NCI-H446 (cell line): Measurements from ENCODE around the gene COL19A1.
A peak's percentile ranks its signal among the peaks of the same experiment; 100 is the strongest.

Experiments
- DNase-seq, 2 experiments: peaks; one replicate each; lab custom pipeline; 2025; lab: John Stamatoyannopoulos, UW

Gene COL19A1

DNA sequence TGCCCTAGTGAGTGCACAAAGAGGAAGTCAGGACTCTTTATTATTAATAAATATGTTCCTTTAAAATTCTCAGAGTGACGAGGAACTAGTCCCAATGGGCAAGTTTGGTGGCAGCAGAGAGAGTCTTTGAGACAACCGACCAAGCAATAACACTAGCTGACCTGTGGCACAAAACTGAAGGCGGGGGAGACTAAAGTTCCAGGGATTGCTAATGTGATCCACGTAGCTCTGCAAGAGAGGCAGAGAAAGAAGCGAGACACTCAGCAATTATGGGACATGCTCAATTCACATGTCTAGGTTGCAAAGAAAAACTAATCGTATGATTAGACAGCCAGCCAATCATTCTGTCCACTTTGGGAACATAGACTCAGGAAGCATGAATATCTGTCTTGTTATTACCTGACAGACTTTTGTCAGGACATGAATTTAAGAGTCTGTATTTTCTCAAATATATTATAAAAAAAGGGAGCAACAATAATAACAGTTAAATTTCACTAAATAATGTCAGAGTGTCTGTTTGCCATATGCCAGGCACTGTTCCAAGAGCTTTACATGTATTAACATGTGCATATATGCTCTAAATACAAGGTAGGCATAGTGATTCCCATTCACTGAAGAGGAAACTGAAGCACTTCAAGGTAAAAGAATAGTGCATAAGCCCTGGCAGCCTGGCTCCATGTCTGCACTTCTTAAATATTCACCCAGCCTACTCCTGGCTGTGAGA is 355.5 kb downstream of the COL19A1 start:
- DNase-seq = no peak

DNA sequence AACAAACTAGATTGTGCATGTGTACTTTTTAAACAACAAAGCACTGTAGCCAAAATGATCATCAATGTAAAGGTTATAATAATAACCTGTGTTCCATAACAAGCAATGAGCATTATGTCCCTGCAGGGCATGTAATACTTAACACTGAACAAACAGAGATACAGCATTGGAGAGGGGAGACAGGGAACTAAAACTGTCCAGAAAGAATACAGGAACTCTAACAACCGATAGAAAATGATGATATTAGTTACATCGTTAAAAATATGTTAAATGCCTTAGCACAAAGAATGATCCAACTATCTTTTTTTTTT is 356.0 kb downstream of the COL19A1 start:
- DNase-seq = no peak

DNA sequence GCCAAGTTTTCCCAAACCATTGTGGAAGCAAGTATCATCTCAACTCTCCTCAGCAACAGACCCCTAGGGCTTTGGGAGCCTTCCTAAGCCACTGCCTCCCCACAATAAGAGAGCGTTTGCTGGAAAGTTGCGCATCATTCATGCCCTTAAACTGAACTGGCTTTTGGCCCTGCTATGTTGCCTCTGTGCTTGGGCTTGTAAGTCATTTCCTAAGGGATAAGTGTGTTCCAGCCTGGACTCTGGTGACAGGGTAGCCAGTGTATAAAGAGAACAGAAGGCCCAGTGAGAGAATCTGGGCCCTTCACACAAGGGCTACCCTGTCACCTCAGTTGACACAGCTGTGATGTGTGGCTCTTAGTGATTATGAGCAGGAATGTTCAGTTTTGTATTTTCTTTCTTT is 358.7 kb downstream of the COL19A1 start:
- DNase-seq = peak; percentile 61 to 76

DNA sequence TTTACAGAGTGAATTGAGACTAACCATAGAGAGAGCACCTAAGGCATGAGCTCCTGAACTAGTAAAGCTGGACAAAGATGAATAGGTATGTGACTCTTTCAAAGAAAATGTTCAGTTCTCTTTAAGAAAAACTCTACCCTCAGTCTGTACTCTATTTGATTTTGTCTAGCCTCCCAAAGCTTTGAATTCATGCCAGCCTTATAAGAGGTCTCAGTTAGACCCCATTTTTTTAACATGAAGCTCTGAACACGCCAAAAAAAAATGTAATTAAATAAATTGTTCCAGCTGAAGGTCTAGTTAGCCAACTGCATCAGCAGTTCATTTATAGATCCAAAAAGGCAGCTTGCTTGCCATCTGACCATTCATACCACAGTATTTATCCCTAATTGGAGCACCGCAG is 365.0 kb downstream of the COL19A1 start:
- peak; percentile 74 to 94 for DNase-seq

DNA sequence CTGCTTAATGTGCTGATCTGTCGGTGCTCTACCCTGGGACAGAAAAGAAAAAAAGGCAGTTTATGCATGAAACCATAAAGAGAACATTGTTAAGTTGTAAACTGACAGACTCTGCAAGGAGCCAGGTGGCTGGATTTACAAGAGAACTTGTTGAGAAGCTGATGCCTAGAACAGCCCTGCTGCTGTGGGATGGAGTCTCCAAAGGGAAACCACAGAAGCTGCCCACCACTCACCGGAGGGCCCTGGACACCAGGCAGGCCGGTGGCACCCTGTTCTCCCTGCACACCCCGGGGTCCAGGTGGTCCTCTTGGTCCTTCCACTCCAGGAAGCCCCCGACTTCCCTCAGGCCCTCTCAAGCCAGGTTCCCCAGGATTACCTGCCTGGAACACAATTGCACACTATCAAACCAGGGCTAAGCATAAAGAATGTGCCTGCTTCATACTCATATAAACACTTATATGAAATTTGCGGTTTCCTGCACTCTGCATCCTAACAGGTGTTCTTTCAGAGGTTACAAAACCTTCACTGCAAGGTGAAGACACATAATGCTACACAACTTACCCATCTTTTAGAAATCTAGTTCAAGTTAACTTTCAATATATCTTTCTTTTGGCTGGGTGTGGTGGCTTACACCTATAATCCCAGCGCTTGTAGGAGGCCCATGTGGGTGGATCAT is 368.3 kb downstream of the COL19A1 start:
- no peak for DNase-seq

DNA sequence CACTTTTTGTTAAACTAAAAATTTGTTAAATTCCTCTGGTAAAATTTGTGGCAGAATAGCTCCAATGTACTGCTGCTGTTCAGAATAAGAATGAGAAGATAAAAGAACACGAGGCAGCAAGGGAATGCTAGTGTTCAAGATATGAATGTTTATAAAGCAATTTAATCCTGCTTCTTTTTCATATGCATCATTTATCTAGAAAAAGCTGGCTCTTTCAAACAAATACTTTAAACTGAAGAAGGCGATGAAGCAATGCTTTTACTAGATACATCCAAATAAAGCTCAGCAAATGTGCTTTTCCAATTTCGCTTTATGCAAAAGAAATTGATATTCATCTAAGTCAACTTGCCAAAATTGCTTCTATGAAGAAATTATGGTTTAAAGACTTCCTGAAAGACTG is 370.0 kb downstream of the COL19A1 start:
- DNase-seq = no peak

DNA sequence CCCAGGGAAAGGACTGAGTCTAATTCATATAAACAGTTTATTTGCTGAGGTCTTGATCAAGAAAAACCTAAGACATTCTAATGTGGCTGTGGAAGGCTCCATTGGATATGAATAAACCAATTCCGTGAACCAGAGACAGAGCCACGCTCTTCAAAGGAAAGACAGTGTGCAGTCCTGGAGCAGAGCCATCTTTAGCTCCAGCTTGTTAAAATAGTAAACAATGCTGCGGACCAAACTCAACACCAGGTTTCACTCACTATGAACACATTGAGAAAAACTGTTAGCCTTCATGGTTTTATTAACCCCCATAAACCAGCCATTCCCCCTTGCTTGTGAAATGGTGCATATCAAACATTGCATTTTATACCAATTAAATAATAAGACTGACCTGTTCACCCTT is 374.7 kb downstream of the COL19A1 start:
- DNase-seq = peak; percentile 34 to 36

DNA sequence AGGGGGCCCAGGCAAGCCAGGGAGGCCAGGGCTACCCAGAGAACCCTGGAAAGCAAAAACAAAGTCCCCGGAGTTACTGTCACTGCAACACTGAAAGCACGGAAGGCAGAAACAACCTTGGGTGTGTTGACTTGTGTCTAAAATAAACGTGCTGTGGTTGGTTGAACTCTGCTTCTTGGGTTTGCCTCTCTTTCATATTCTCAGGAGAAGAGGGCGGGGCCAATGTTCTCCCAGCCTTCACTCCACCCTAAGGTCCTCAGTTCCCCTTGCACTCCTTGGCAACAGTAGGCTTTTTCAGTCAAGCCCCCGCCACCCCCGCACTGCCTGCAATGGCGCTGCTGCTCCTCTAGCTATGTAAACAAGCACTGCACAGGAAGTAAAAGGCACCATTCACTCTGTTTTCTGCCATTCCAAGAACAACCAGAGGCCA is 375.6 kb downstream of the COL19A1 start:
- no peak for DNase-seq

DNA sequence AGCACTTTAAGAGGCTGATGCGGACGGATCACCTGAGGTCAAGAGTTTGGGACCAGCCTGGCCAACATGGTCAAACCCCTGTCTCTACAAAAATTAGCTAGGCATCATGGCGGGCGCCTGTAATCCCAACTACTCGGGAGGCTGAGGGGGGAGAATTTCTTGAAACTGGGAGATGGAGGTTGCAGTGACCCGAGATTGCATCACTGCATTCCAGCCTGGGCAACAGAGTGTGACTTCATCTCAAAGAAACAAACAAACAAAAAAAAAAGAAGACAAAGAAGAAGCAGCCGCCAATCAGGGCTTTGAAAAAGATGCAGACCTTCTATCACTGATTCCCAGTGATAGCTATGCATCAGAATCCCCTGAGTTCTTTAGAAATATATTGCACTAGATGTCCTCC is 379.8 kb downstream of the COL19A1 start:
- no peak for DNase-seq

DNA sequence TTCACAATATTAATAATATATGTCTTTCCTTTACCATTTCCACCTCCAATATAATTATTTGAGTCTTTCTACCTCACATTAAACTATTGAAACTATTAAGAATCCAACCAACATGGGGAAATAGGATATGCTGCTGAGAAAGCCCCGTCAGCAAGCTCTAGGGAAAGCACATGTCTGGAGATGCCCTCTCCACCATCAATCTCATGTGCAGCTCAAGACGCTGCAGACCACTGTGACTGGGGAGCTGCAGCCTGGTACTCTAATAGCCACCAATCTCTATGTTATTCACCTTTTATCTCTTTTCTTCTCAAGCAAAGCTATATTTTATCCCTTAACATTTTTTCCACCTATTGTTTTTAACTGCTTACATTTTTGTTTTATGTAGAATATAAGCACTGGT is 386.2 kb downstream of the COL19A1 start:
- no peak for DNase-seq

DNA sequence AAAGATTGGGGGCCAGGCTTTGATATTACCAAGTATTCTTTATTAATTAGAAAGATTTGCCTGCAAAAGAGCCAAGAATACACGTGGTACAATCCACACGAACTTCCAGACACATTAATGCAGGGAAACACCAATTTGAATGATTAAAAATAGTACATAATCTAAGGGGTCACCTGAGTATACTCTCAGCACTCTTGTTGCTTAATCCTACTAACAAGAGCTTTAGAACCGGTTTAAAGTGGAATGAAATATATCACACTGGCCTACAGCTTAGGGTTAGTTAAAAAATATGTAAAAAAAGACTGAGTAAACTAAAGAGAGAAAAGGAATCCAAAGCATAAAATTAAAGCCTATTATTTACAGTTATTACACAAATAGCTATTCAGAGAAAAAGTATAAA is 387.6 kb downstream of the COL19A1 start:
- no peak for DNase-seq

DNA sequence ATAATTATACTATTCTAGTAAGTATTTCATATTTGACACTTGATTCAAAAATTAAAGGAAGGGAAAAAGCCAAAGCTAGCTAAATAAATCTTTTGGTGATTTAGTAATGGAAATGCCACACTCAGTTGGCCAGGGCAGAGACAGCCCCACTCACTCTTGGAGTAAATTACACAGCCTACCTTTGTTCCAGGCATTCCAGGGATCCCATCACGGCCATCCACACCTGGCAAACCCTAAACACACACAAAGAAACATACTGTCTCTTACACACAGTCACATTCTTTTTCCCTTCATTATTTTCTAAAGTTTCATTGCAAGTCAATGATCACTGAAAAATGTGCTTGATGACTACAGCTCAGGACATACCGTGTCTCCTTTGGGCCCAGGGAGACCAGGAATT is 388.4 kb downstream of the COL19A1 start:
- DNase-seq = no peak

DNA sequence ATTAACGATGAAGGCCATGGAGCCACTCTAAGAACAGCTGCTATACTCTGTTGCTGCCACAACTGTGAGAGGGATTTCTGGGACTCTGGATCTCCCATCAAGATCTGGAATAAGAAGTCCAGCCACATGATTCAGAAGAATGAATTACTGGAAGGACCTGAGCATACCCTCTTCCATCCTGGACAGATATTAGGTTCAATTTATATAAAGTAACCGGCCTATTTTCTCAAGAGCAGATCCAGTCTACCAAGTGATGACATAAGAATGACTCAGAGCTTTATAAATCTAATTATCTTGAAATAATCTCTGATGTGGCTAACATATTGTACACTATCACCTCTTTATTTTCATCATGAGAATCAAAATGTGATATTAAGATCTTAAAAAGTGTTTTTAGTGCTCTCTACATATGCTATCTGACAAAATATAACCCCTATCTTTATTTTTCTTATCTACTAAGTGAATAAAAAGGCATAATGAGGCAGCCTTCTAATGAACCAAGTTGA is 391.5 kb downstream of the COL19A1 start:
- DNase-seq = no peak

DNA sequence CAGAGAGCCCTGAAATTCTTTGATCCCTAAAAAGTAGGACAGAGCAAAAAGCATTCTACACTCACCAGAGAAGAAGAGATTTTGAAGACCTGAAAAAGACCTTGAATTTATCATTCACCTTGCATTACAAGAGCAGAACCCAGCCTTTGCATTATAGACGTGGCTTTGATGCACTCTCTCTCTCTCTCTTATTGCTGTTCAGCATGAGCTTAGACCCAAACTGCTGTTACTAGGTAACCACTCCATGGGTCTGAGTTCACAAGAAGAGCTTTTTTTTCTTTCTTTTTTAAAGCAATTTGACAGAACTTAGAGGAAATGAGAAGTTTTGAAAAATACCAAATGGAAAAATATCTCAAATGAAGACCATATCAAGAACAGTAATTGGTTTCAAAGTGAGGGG is 392.1 kb downstream of the COL19A1 start:
- DNase-seq = no peak
